D721Med (cell line): Measurements from ENCODE around the gene CD302.
"Not testable (repeated sequence)": the region's sequence is repeated elsewhere in the genome, so short reads cannot be mapped to it uniquely, and the experiment has no call there.

Experiments used
- DNase-seq: peaks from one replicate; pipeline ENCODE4 v3.0.0; 2011; ENCODE audit warnings: low spot score; ENCODE audit not compliant: insufficient read length
- FAIRE-seq: peaks from 2 replicates; lab custom pipeline; 2011; peaks lifted over from hg19 to GRCh38; lab: Jason Lieb, UNC
- CTCF ChIP-seq: IDR thresholded peaks from 2 replicates; pipeline ENCODE4 v1.5.1; 2012; ENCODE audit warnings: mild to moderate bottlenecking, control low read depth; ENCODE audit not compliant: insufficient read depth; ENCODE audit errors: missing control alignments

Gene CD302

GRCh38 chr2:159797543-159798375 is at the start of gene CD302:
Gene CD302, minus strand, starts transcription at chr2:159798208. Its CDS starts 10 bp downstream, at chr2:159798198.
- DNase-seq (peak; percentile 34), FAIRE-seq (no peak)
- no peak for TF ChIP-seq CTCF

- TF ChIP-seq CTCF = no peak
These were observed 48.6 kb upstream of the CD302 start for GRCh38 chr2:159846564-159846963.

GRCh38 chr2:159840616-159841015 is 42.6 kb upstream of the CD302 start:
- DNase-seq (no peak), FAIRE-seq (no peak)
- TF ChIP-seq CTCF = no peak

More at GRCh38 chr2:159846564-159846963, 48.6 kb upstream of the CD302 start:
- FAIRE-seq (no peak), DNase-seq (no peak)

- no peak for TF ChIP-seq CTCF
- no peak for DNase-seq
- FAIRE-seq = no peak
These were observed 34.9 kb upstream of the CD302 start for GRCh38 chr2:159832858-159833257.

- FAIRE-seq = no peak
- no peak for DNase-seq
- TF ChIP-seq CTCF = no peak
These were observed 34.0 kb upstream of the CD302 start for GRCh38 chr2:159832026-159832425.

GRCh38 chr2:159829376-159829775 is 31.4 kb upstream of the CD302 start:
- DNase-seq (no peak), FAIRE-seq (no peak)
- TF ChIP-seq CTCF = no peak

- DNase-seq (no peak), FAIRE-seq (no peak)
- TF ChIP-seq CTCF = no peak
These were observed 30.7 kb upstream of the CD302 start for GRCh38 chr2:159828738-159829137.

GRCh38 chr2:159822478-159822833 is 24.4 kb upstream of the CD302 start:
- not testable (repeated sequence) for FAIRE-seq, DNase-seq

- DNase-seq, FAIRE-seq: not testable (repeated sequence)
These were observed 23.9 kb upstream of the CD302 start for GRCh38 chr2:159821775-159822477.
